ENCODE results near the gene UBA5. TPM values are rescaled to one million over a fixed set of nuclear protein-coding genes. Genes with fewer than 3 reads are reported as not detected.

The UBA5 gene
- total and polyA plus RNA-seq, 9 of the 15 experiments (the other 6 are each of a cell fraction or from before 2014, with no cell fraction given): 8.1 to 71.1 (median 29.4) TPM

DNA sequence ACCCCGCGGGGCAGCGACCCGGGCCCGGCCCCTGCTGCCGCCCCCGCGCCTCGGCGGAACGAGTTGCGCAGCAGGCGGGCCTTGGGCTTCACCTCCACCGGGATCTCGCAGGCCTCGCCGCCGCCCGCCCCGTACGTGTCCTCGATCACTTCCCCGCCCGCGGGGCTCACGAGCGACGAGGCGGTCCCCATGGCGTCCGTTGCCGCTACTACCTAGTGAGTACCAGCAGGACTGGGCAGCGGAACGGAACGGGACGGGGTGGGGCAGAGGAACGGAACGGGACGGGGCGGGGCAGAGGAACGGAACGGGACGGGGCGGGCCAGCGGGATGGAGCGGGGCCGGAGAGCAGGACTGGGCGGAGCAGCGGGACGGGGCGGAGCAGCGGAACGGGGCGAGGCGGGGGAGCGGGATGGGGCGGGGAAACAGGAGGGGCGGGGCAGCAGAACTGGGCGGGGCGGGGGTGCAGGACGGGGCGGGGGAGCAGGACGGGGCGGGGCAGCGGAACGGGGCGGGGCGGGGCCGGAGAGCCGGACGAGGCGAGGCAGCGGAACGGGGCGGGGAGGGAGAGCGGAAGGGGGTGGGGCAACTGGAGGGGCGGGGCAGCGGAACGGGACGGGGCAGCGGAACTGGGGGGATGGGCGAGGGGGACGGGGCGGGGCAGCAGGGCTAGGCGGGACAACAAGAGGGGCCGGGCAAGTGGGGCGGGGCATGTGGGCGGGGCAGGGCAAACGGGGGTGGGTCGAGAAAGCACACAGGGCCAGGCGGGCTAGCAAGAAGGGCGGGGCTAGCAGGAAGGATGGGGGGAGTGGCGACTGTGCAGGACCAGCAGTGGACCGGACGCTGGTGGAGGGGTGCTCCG is 62.3 kb downstream of the UBA5 start, which contains the start of gene NPHP3 (continued):
- TF ChIP-seq, protein P1, sequence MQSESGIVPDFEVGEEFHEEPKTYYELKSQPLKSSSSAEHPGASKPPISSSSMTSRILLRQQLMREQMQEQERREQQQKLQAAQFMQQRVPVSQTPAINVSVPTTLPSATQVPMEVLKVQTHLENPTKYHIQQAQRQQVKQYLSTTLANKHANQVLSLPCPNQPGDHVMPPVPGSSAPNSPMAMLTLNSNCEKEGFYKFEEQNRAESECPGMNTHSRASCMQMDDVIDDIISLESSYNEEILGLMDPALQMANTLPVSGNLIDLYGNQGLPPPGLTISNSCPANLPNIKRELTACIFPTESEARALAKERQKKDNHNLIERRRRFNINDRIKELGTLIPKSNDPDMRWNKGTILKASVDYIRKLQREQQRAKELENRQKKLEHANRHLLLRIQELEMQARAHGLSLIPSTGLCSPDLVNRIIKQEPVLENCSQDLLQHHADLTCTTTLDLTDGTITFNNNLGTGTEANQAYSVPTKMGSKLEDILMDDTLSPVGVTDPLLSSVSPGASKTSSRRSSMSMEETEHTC (IDR thresholded peaks at IDR 0.05): no peak
- TF ChIP-seq NONO (IDR thresholded peaks at IDR 0.05; ENCODE audit: low read depth in 2 of 2, low read length in 1 of 2) (peak in 1 of 2 experiments; percentile 28; a peak in 1 of 4 replicates), RB1 (IDR thresholded peaks at IDR 0.05; ENCODE audit: low read depth) (peak; percentile 37), ZNF134 (CRISPR knock-in tag; conservative IDR thresholded peaks at IDR 0.05) (no peak), NKRF (IDR thresholded peaks at IDR 0.05; ENCODE audit: borderline replicate concordance) (no peak), POLR2G (IDR thresholded peaks at IDR 0.05; ENCODE audit: low read depth, low read length) (peak; percentile 85), RBBP5 (IDR thresholded peaks at IDR 0.05; ENCODE audit: borderline replicate concordance, insufficient read depth, low read length, poor library complexity, severe bottlenecking) (peak; percentile 62), ZNF165 (CRISPR knock-in tag; IDR thresholded peaks at IDR 0.05; ENCODE audit: borderline replicate concordance) (no peak), MAFF (IDR thresholded peaks at IDR 0.05; ENCODE audit: low read length) (no peak), ZNF318 (IDR thresholded peaks at IDR 0.05; ENCODE audit: borderline replicate concordance in 1 of 2, low read depth in 1 of 2) (no peak), MTA3 (IDR thresholded peaks at IDR 0.05; ENCODE audit: borderline replicate concordance) (no peak), ZSCAN32 (CRISPR knock-in tag; IDR thresholded peaks at IDR 0.05) (no peak)
- TF ChIP-seq, protein P2, sequence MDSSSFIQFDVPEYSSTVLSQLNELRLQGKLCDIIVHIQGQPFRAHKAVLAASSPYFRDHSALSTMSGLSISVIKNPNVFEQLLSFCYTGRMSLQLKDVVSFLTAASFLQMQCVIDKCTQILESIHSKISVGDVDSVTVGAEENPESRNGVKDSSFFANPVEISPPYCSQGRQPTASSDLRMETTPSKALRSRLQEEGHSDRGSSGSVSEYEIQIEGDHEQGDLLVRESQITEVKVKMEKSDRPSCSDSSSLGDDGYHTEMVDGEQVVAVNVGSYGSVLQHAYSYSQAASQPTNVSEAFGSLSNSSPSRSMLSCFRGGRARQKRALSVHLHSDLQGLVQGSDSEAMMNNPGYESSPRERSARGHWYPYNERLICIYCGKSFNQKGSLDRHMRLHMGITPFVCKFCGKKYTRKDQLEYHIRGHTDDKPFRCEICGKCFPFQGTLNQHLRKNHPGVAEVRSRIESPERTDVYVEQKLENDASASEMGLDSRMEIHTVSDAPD (CRISPR knock-in tag; IDR thresholded peaks at IDR 0.05): no peak

Data from K562 (cell line).